GM18519 (cell line): Measurements from ENCODE around the gene CAPN9.
A peak's percentile ranks its signal among the peaks of the same experiment; 100 is the strongest.
"Not testable (repeated sequence)": the region's sequence is repeated elsewhere in the genome, so short reads cannot be mapped to it uniquely, and the experiment has no call there.

Source experiments
- ATAC-seq: cut with Tn5 transposase; IDR thresholded peaks from one replicate; pipeline ENCODE4 v1.9.1; 2021; ENCODE audit warnings: mild to moderate bottlenecking, moderate library complexity; ENCODE audit not compliant: unreplicated experiment, low FRiP score

CAPN9 gene

GRCh38 chr1:230766318-230766717 is 19.1 kb downstream of the CAPN9 start:
- no peak for ATAC-seq

- not testable (repeated sequence) for ATAC-seq
These were observed 20.8 kb downstream of the CAPN9 start for GRCh38 chr1:230767859-230768612.

GRCh38 chr1:230768903-230769570 is 21.8 kb downstream of the CAPN9 start:
- ATAC-seq, result no peak

- no peak for ATAC-seq
These were observed 23.1 kb downstream of the CAPN9 start for GRCh38 chr1:230770317-230770716.

GRCh38 chr1:230771773-230772354 is 24.7 kb downstream of the CAPN9 start:
- no peak for ATAC-seq

- ATAC-seq, result no peak
These were observed 25.5 kb downstream of the CAPN9 start for GRCh38 chr1:230772457-230773395.

- no peak for ATAC-seq
These were observed 26.3 kb downstream of the CAPN9 start for GRCh38 chr1:230773396-230774033.

- ATAC-seq, result no peak
These were observed 31.9 kb downstream of the CAPN9 start for GRCh38 chr1:230778916-230779590.

- ATAC-seq, result no peak
These were observed 33.9 kb downstream of the CAPN9 start for GRCh38 chr1:230781131-230781530.

- ATAC-seq, result peak; percentile 56
These were observed 34.4 kb downstream of the CAPN9 start for GRCh38 chr1:230781594-230781993.

GRCh38 chr1:230784163-230784562 is 37.0 kb downstream of the CAPN9 start:
- no peak for ATAC-seq

- ATAC-seq, result no peak
These were observed 38.6 kb downstream of the CAPN9 start for GRCh38 chr1:230785636-230786384.

- no peak for ATAC-seq
These were observed 39.2 kb downstream of the CAPN9 start for GRCh38 chr1:230786385-230786753.

- no peak for ATAC-seq
These were observed 40.3 kb downstream of the CAPN9 start for GRCh38 chr1:230787471-230787870.

GRCh38 chr1:230788561-230789275 is 41.5 kb downstream of the CAPN9 start:
- no peak for ATAC-seq

- no peak for ATAC-seq
These were observed 42.8 kb downstream of the CAPN9 start for GRCh38 chr1:230790026-230790425.

GRCh38 chr1:230791986-230792564 is 44.9 kb downstream of the CAPN9 start:
- no peak for ATAC-seq
